NCI-H1092 (cell line): ENCODE data around the gene UBE2E1.

Experiments
- DNase-seq: peaks from one replicate; lab custom pipeline; 2025; lab: John Stamatoyannopoulos, UW

Gene UBE2E1

DNA sequence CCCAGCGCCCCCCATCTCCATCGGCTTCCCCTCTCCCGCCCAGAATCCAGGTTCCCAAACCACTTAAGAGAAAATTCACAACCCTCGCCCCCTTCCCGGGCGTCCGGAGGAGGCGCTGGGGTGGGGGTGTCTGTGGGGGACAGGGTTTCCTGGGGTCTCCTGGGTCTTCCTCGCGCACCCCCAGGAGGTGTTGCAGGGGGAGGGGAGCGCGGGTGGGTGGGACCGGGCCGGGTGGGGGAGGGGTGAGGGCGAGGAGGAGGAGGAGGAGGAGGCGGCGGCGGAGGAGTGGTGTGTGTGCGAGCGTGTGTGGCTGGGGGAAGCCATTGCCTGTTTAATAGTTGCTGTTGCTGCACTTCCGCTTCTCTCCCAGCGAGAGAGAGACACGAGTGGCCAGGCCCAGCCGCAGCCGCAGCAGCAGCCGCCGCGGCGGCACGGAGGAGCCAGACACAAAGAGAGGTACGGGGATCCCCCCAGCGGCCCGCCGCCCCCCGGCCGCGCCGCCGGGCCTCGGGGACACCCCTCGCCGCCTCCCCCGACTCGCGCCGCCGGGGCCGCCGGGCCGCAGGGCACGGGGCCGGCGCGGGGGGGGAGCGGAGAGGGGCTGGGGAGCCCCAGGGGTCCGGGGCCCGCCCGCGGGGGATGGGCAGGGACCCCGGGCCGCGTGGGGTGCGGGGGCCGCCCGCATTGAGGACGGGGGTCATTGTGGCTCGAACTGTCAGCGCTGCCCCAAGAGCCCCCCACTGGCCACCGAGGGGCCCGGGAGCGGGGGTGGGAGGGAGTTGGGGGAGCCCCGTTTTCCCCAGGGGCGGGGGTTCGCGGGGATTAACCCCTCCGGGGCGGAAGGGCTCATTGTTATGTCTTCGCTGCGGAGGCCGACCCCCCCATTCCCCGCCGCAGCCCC, at the start of gene UBE2E1:
TSS of gene UBE2E1 (plus strand) at position 323 of the 901 bp plus-strand sequence. CDS start 1,315 bp downstream, outside the sequence.
- peak; percentile 8 for DNase-seq

DNA sequence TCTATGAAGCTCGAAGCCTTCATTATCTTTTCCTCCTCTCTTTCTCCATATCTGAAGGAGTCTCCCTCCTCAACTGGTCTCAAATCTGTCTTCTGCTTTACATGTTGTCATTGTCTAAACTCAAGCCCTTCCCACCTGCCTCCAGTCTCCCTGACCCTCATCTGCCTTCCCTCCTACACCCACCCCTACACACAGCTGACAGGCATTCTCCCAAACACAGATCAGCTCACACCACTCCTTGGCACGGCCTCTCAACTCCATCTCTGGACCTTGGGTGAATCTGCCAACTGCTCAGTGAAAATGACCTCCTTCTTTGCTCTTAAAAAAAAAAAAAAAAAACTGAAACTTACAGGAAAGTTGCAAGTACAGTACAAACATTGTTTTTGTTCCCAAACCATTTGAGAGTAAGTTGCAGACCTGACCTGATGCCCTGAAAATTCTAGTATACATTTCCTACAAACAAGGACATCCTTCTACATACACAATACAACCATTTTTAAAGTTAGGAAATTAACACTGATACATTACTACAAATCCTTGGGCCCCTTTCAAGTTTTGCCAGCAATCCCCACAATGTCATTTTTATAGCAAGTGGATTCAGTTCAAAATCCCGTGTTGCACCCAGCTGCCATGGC, 49.4 kb upstream of the UBE2E1 start:
- DNase-seq = no peak

DNA sequence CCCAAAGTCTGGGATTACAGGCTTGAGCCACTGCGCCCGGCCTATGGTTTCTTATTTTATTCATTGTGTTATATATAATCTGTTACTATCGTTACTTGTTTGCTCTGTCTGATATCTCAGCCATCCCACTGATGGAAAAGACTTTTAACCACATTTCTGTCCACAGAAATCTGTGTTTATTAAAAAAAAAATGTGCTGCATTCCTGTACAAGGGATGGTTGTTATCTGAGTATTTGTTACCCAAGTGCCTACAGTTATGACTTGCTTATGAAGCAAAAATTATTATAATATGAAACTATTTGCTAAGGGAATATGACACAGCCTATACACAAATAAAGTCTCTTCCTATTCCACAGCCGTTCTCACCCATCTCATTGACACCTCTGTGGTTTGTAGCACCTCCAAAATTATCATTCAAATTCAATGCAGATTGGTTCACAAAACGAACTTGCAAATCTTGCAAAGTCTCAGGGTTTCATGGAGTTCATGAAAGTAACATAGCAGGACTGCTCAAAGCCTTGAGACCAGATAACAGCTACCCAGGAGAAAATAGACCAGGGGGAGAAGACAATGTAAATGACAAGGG, 47.4 kb upstream of the UBE2E1 start:
- DNase-seq = no peak

GRCh38 chr3:23760325-23760724, 45.4 kb upstream of the UBE2E1 start:
- no peak for DNase-seq

DNA sequence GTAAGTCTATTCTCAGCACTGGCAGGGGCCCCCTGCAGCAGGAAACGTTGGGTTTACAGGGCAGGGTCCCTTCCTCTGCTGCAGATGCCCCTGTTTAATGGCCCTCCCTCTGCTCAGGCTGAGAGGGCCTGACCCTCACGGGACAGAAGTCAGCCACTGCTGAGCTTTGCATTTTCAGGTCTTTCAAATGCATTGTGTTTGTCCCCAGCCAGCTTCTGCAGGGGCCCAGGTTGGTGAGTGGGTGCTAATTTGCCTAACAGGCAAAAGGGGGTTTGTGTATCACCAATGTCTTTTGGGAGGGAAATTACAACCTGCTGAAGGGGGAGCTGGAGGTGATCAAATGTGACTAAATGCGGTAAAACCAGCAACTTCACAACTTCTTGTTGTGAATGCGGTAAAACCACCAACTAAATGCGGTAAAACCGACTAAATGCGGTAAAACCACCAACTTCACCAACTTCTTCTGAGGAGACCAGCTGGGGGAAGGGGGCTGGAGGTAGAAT, 44.8 kb upstream of the UBE2E1 start:
- no peak for DNase-seq

DNA sequence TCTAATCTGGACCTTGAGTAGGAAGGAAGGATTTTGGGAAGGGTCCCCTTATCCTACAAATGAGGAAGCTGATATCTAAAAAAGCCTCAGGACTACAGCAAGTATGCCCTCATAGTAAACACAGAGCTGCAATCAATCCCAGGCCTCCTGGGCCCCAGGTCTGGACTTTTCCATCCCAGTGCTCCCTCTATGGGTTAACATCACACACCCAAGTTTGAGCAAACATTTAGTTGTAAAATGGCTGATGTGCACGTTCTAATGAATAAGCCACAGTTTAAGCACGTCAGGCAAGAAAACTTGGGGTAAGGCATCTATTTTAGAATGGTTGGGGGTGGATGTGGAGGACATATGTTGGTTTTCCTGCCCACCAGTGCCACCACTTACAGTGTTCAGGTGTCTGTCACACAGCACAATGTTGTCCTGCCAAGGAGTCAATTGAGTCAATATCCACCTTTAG, 44.3 kb upstream of the UBE2E1 start:
- DNase-seq = no peak

- DNase-seq = no peak
Observed at GRCh38 chr3:23762214-23762613, 43.5 kb upstream of the UBE2E1 start.

DNA sequence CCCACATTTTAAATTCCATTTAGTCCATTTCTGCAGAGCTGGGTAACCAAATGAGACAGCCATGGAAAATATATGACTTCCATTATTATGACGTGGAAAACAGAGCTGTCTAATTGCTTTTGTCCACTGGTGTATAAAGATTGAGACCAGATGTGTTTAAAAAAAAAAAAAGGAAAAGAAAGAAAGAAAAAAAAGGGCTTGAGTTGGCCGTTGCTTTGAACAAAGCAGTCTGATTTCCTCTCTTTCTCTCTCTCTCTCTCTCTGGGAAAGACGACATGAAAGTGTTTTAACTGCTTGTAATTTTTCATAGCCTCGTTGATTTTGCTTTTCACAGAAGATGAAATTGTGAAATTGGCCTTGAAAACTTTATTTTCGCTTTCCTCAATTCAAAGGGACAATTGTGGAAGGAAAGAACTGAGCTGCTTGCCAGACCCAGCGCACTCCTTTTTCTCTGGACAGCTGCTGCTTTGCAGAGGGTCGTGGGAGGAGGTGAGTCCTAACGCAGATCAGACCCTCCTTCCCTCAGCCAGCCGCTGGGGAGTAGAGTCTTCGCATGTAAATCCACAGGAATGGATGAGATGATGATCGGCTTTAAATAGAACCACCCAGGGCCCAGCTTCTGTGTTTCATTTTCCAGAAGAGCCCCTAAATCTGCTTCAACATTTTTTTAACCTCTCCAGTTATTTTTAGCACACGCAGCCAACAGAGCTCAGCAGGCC, 42.8 kb upstream of the UBE2E1 start:
- no peak for DNase-seq

- no peak for DNase-seq
Observed at GRCh38 chr3:23764407-23764806, 41.3 kb upstream of the UBE2E1 start.

GRCh38 chr3:23767546-23767945, 38.2 kb upstream of the UBE2E1 start:
- DNase-seq = no peak

DNA sequence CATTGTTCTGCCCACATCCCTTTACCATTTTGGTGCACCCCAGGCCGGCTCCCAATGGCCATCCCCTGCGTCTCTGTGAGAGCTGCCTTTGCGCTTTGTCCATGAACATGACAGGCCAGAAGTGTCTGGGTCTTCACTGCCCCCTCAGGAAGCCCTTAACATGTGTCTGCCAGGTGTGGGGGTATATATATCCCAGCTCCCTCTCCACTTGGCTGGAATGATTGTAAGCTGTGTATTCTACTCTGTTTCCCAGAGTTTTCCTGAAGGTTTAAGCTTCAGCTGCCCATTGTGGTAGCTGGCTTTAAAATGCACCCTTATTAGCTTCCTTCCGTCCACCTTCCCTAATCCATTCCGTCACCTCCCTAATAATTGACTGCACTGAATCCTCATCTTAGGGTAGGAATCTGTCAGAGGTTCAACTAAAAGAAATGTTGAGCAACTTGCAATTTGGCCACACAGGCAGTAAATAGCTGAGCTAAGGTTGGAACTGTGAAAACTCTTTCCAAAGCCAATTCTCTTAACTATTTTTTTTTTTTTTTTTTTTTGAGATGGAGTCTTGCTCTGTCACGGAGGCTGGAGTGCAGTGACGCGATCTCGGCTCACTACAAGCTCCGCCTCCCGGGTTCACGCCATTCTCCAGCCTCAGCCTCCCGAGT, 30.4 kb upstream of the UBE2E1 start:
- DNase-seq = no peak

GRCh38 chr3:23776352-23776891, 29.3 kb upstream of the UBE2E1 start:
- no peak for DNase-seq

DNA sequence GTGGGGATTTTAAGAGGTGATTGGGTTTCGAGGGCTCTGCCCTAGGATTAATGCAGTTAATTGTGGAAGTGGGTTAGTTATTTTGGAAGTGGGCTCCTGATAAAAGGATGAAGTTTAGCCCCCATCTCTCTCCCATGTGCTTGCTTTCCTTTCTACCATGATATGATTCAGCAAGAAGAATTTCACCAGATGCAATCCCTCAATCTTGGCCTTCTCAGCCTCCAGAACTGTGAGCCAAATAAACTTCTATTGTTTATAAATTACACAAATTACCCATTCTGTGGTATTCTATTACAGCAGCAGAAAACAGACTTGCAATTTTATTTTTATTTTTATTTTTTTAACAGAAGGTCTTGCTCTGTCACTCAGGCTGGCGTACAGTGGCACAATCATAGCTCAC, 27.3 kb upstream of the UBE2E1 start:
- DNase-seq = no peak

DNA sequence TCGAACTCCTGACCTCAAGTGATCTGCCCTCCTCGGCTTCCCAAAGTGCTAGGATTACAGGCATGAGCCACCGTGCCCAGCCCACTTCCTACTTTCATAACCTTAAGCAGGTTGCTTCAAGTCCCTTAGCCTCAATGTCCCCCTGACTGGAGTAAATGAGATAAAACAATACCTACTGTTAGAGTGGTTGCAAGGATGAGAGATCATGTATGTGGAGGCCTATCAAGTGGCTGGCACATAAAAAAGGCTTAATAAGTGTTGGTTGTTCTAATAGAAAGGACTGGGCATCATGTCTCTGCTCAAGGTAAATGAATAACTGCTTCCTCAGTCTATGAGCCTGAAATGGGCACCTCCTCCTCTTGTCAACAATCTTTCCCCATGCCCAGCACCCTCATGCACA, 25.9 kb upstream of the UBE2E1 start:
- DNase-seq = no peak

- no peak for DNase-seq
Observed at GRCh38 chr3:23781051-23781450, 24.7 kb upstream of the UBE2E1 start.

DNA sequence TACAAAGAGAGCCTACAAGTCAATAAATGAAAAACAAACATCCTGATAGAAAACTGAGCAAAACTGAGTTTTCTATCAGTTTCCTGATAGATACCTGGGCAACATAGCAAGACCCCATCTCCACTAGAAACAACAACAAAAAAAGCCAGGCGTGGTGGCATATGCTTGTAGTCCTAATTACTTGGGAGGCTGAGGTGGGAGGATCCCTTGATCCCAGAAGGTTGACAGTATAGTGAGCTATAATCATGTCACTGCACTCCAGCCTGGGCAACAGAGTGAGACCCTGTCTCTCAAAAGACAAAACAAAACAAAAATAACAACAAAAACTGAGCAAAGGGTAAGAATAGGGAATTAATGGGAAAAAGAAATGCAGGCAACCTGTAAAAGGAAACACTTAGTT, 23.9 kb upstream of the UBE2E1 start:
- no peak for DNase-seq

- DNase-seq = no peak
Observed at GRCh38 chr3:23785097-23785645, 20.6 kb upstream of the UBE2E1 start.

GRCh38 chr3:23785882-23786281, 19.9 kb upstream of the UBE2E1 start:
- DNase-seq = no peak

GRCh38 chr3:23791678-23792077, 14.1 kb upstream of the UBE2E1 start:
- no peak for DNase-seq

DNA sequence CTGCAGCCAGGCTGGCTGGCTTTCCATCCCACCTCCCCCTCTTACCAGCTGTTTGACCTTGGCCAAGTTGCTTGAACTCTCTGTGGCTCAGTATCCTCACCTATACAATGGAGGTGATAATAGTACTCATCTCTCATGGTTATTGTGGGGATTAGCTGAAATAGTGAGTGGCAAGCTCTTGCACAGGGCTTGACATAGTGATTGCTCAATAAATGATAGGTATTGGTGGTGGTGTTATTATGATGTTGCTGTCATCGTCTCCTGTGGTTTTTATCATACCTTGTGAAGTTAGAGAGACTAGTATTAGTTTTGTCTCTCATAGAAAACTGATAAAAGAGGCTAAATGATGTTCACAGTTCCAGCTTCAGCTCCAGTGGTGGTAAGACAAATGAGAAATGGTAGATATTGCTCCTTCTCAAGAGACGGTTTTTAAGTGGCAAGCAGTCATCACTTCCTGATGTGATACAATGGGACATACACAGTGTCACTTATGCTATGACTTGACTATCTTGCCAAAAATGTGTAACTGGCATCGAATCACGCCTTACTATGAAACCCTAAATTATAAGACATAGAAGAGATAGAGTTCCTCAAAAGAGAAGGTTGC, 12.1 kb upstream of the UBE2E1 start:
- DNase-seq = no peak

GRCh38 chr3:23795096-23795495, 10.7 kb upstream of the UBE2E1 start:
- no peak for DNase-seq
